Endothelial cell of umbilical vein (primary cell): ENCODE data around the gene BTBD10. TPM values are rescaled to one million over a fixed set of nuclear protein-coding genes. Genes with fewer than 3 reads are reported as not detected.

Experiments
- BruUV-seq: library from RNA; stranded (reverse); fragments of 400-500 nt; replicated peaks from 2 replicates; lab custom pipeline; 2021; lab: Mats Ljungman, UMichigan
- CTCF ChIA-PET: fragments of 300-600, 350-600 bp; sonication (Branson Sonifier 250); formaldehyde crosslinking; loops from one replicate; lab custom pipeline; 2021; ENCODE audit warnings: antibody characterized with exemption, inconsistent platforms; lab: Charles Lee
- POLR2A ChIA-PET: fragments of 300-600, 350-600 bp; sonication (Branson Sonifier 250); formaldehyde crosslinking; loops from one replicate; lab custom pipeline; 2021; ENCODE audit warnings: antibody characterized with exemption, inconsistent platforms; lab: Charles Lee
- DNase-seq: peaks from one replicate; pipeline ENCODE4 v3.0.0-alpha.2; 2011; ENCODE audit warnings: low read depth, low spot score
- FAIRE-seq: peaks from 2 replicates; lab custom pipeline; 2011; peaks lifted over from hg19 to GRCh38; lab: Jason Lieb, UNC
- H2AFZ ChIP-seq: 2 replicates; pipeline ENCODE4 v1.6.0; 2012; ENCODE audit warnings: low read depth, low read length, control low read depth, inconsistent platforms
- H3K27ac ChIP-seq: 2 replicates; pipeline ENCODE4 v1.5.1; 2011; ENCODE audit warnings: low read depth, mild to moderate bottlenecking, control low read depth, low read length, moderate library complexity; ENCODE audit not compliant: insufficient read depth
- H3K27me3 ChIP-seq, 2 experiments: 2 replicates each; pipeline versions ENCODE4 v1.6.0 to v1.6.1; 2011; ENCODE audit warnings: low read length in 2 of 2, mixed read lengths in 1 of 2; ENCODE audit not compliant: control insufficient read depth in 2 of 2, insufficient read depth in 2 of 2
- H3K36me3 ChIP-seq, 2 experiments: 2 replicates in 1 of 2; 3 replicates in 1 of 2; pipeline ENCODE4 v1.5.1; 2011; ENCODE audit warnings: low read length in 2 of 2, mild to moderate bottlenecking in 1 of 2, moderate library complexity in 1 of 2; ENCODE audit not compliant: control insufficient read depth in 2 of 2, insufficient read depth in 2 of 2; ENCODE audit errors: extremely low read depth in 1 of 2
- H3K4me1 ChIP-seq: 3 replicates; pipeline ENCODE4 v1.5.1; 2011; ENCODE audit warnings: mild to moderate bottlenecking, low read length; ENCODE audit not compliant: control insufficient read depth, insufficient read depth; ENCODE audit errors: extremely low read depth
- H3K4me2 ChIP-seq: 2 replicates; pipeline ENCODE4 v1.6.1; 2011; ENCODE audit warnings: low read length, control low read depth, mixed read lengths; ENCODE audit not compliant: insufficient read depth
- H3K4me3 ChIP-seq, 3 experiments: fragments of 200-600 bp in 1 of 3; sonication (generic), shearing (Covaris generic) in 1 of 3; replicated peaks in 1 of 3; 2 replicates each; pipeline ENCODE4 v1.5.1; 2011 to 2016; ENCODE audit warnings: control low read depth in 3 of 3, low read length in 3 of 3, mild to moderate bottlenecking in 2 of 3, inconsistent platforms in 1 of 3, low read depth in 1 of 3, moderate library complexity in 1 of 3; ENCODE audit not compliant: insufficient read depth in 1 of 3
- H3K79me2 ChIP-seq: 2 replicates; pipeline ENCODE4 v1.6.0; 2012; ENCODE audit warnings: low read length, inconsistent platforms; ENCODE audit not compliant: control insufficient read depth, insufficient read depth
- H3K9ac ChIP-seq: replicated peaks from 2 replicates; pipeline ENCODE3; 2011; ENCODE audit warnings: low read length, control low read depth; ENCODE audit not compliant: insufficient read depth; ENCODE audit errors: extremely low read depth
- H3K9me1 ChIP-seq: replicated peaks from 3 replicates; pipeline ENCODE4 v1.6.0; 2011; ENCODE audit warnings: mild to moderate bottlenecking, low read length; ENCODE audit not compliant: control insufficient read depth, insufficient read depth; ENCODE audit errors: extremely low read depth
- H3K9me3 ChIP-seq: replicated peaks from 2 replicates; pipeline ENCODE4 v1.5.1; 2012; ENCODE audit warnings: low read length, inconsistent platforms; ENCODE audit not compliant: control insufficient read depth, insufficient read depth
- H4K20me1 ChIP-seq: replicated peaks from 2 replicates; pipeline ENCODE3; 2011; ENCODE audit warnings: mild to moderate bottlenecking, low read length; ENCODE audit not compliant: control insufficient read depth, insufficient read depth; ENCODE audit errors: extremely low read depth
- EZH2 ChIP-seq: IDR thresholded peaks from 2 replicates; pipeline ENCODE4 v1.6.1; 2012; ENCODE audit warnings: borderline replicate concordance, low read depth, mild to moderate bottlenecking, moderate library complexity, low read length, inconsistent platforms; ENCODE audit not compliant: severe bottlenecking
- FOS ChIP-seq: IDR thresholded peaks from 2 replicates; pipeline ENCODE4 v1.6.1; 2011; ENCODE audit warnings: mild to moderate bottlenecking, low read length, moderate library complexity, borderline replicate concordance; ENCODE audit not compliant: insufficient read depth
- GATA2 ChIP-seq: IDR thresholded peaks from 2 replicates; pipeline ENCODE4 v1.7.0; 2011; ENCODE audit warnings: low read depth, mild to moderate bottlenecking, moderate library complexity, mixed read lengths, low read length; ENCODE audit not compliant: insufficient read length, insufficient read depth
- JUN ChIP-seq: IDR thresholded peaks from 2 replicates; pipeline ENCODE4 v1.6.1; 2011; ENCODE audit warnings: borderline replicate concordance, low read depth; ENCODE audit not compliant: insufficient read length, insufficient read depth
- MAX ChIP-seq: IDR thresholded peaks from 2 replicates; pipeline ENCODE4 v1.6.1; 2011; ENCODE audit not compliant: insufficient read depth, insufficient read length
- MYC ChIP-seq: IDR thresholded peaks from one replicate; pipeline ENCODE4 v1.6.1; 2011; ENCODE audit warnings: mild to moderate bottlenecking, low read depth, low read length
- POLR2A ChIP-seq: IDR thresholded peaks from 2 replicates; pipeline ENCODE4 v1.6.1; 2012; ENCODE audit warnings: low read depth, mild to moderate bottlenecking, control low read depth, low read length
- POLR2AphosphoS5 ChIP-seq: IDR thresholded peaks from 2 replicates; pipeline ENCODE4 v1.6.1; 2012; ENCODE audit warnings: low read depth, mild to moderate bottlenecking, control low read depth, low read length, moderate library complexity; ENCODE audit not compliant: insufficient read depth
- dilution Hi-C: fragments of 300-500 bp; cut with MboI; formaldehyde crosslinking; loops from one replicate; pipeline ENCODE4 v1.15.0; 2019; ENCODE audit warnings: low sequenced_read_pairs; ENCODE audit not compliant: extremely low pct_ligation_motif_present
- intact Hi-C: fragments of 100-400 bp; cut with micrococcal nuclease; formaldehyde crosslinking; loops from one replicate; pipeline ENCODE4 v1.10.0; 2022
- polyA plus RNA-seq, 4 experiments: library from polyadenylated mRNA; depleted of rRNA in 3 of 4; stranded (reverse) in 3 of 4; unstranded in 1 of 4; fragments of >200 nt; gene quantifications; 2 replicates each; pipeline versions ENCODE4 v1.2.1 to v1.2.3, GENCODE V29; 2011 to 2012; ENCODE audit warnings: missing spikeins in 1 of 4
- total RNA-seq: library from RNA; stranded (reverse); gene quantifications from 2 replicates; pipeline ENCODE4 v1.2.3, GENCODE V29; 2021
- TF ChIP-seq, protein P1 (sequence below), 2 donors: IDR thresholded peaks; 1 replicate in 1 of 2; 2 replicates in 1 of 2; pipeline ENCODE4 v1.5.1; 2011; ENCODE audit warnings: low read length in 2 of 2, mild to moderate bottlenecking in 2 of 2, moderate library complexity in 2 of 2, control low read depth in 1 of 2, inconsistent platforms in 1 of 2, low read depth in 1 of 2; ENCODE audit not compliant: insufficient read depth in 1 of 2; ENCODE audit errors: extremely low read depth in 1 of 2

Gene BTBD10
- total and polyA plus RNA-seq, 2 donors (not counting 3 experiments of a cell fraction or from before 2014, with no cell fraction given), result 31.7 to 49.6 TPM

GRCh38 chr11:13349046-13349445, 114.0 kb downstream of the BTBD10 start:
- H2AFZ ChIP-seq, result no peak overlapping the region
- no peak overlapping the region for H3K4me3 ChIP-seq
- H3K9me1 ChIP-seq, result no peaks in the 10 kb centered on the region
- intact Hi-C loops (no loop called here), dilution Hi-C loops (no loop called here)
- no peaks in the 10 kb centered on the region for H3K27me3 ChIP-seq
- H3K9me3 ChIP-seq, result no peaks in the 10 kb centered on the region
- H3K36me3 ChIP-seq, result no peaks in the 10 kb centered on the region
- FAIRE-seq (no peak), DNase-seq (no peak)
- H3K27ac ChIP-seq, result no peak overlapping the region
- no peak overlapping the region for H3K4me2 ChIP-seq
- no peaks in the 10 kb centered on the region for H3K79me2 ChIP-seq
- ChIA-PET CTCF (interaction anchor here (0.7 to 8.3 kb wide), 7 partner anchors 12 to 385 kb away, joined by 3 to 144 read pairs (median 4); no protein-coding TSS in a partner anchor), POLR2A (no interaction called here)
- TF ChIP-seq MAX, result no peak
- no peaks in the 10 kb centered on the region for H4K20me1 ChIP-seq
- BruUV-seq, result no TSS peak
- H3K9ac ChIP-seq, result no peak overlapping the region
- peaks cover 4% of the 10 kb centered on the region for H3K4me1 ChIP-seq

GRCh38 chr11:13348305-13348704, 114.7 kb downstream of the BTBD10 start:
- H3K79me2 ChIP-seq, result no peaks in the 10 kb centered on the region
- H3K9me3 ChIP-seq, result no peaks in the 10 kb centered on the region
- intact Hi-C loops, result no loop called here
- dilution Hi-C loops, result no loop called here
- BruUV-seq, result no TSS peak
- H3K27ac ChIP-seq, result no peak overlapping the region
- TF ChIP-seq MAX (no peak), FOS (no peak), MYC (no peak), GATA2 (no peak), POLR2A (no peak), EZH2 (no peak), POLR2AphosphoS5 (no peak), JUN (no peak)
- TF ChIP-seq, protein P1, sequence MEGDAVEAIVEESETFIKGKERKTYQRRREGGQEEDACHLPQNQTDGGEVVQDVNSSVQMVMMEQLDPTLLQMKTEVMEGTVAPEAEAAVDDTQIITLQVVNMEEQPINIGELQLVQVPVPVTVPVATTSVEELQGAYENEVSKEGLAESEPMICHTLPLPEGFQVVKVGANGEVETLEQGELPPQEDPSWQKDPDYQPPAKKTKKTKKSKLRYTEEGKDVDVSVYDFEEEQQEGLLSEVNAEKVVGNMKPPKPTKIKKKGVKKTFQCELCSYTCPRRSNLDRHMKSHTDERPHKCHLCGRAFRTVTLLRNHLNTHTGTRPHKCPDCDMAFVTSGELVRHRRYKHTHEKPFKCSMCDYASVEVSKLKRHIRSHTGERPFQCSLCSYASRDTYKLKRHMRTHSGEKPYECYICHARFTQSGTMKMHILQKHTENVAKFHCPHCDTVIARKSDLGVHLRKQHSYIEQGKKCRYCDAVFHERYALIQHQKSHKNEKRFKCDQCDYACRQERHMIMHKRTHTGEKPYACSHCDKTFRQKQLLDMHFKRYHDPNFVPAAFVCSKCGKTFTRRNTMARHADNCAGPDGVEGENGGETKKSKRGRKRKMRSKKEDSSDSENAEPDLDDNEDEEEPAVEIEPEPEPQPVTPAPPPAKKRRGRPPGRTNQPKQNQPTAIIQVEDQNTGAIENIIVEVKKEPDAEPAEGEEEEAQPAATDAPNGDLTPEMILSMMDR (IDR thresholded peaks at IDR 0.05; ENCODE audit: extremely low read depth in 1 of 2, insufficient read depth in 1 of 2, low read depth in 1 of 2, low read length in 2 of 2), result no peak
- no peaks in the 10 kb centered on the region for H3K36me3 ChIP-seq
- no peak overlapping the region for H3K4me3 ChIP-seq
- no peaks in the 10 kb centered on the region for H4K20me1 ChIP-seq
- DNase-seq (no peak), FAIRE-seq (no peak)
- no peak overlapping the region for H3K9ac ChIP-seq
- H2AFZ ChIP-seq, result no peak overlapping the region
- no peak overlapping the region for H3K4me2 ChIP-seq
- peaks cover 4% of the 10 kb centered on the region for H3K4me1 ChIP-seq
- no peaks in the 10 kb centered on the region for H3K9me1 ChIP-seq
- CTCF ChIA-PET, result interaction anchor here (6.1 kb wide), 1 partner anchor 137 kb away, joined by 180 read pairs; no protein-coding TSS in a partner anchor
- H3K27me3 ChIP-seq, result no peaks in the 10 kb centered on the region
- POLR2A ChIA-PET, result no interaction called here
